ENCODE results near the gene YTHDC2.
A peak's percentile ranks its signal among the peaks of the same experiment; 100 is the strongest.

DNA sequence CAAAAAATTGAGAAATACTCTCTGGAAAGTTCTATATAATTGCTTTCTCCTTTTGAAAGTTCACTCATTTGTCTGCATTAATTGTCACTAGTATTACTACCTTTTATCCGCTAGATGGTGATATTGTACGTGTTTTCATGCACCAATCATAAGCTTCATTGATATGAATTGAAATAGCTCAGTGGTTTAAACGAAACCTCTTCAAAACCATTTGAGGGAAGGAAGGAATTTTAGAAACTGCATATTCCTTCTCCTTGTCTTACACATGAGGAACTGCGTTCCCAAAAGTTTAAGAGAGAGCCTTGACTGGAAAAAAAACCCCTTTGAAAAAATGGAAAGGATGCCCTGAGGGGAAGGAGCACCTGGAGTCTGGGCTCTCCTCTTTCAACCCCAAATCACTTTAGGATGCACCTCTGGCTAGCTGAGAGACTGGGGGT is 98.6 kb downstream of the YTHDC2 start:
- TF ChIP-seq, protein P1, sequence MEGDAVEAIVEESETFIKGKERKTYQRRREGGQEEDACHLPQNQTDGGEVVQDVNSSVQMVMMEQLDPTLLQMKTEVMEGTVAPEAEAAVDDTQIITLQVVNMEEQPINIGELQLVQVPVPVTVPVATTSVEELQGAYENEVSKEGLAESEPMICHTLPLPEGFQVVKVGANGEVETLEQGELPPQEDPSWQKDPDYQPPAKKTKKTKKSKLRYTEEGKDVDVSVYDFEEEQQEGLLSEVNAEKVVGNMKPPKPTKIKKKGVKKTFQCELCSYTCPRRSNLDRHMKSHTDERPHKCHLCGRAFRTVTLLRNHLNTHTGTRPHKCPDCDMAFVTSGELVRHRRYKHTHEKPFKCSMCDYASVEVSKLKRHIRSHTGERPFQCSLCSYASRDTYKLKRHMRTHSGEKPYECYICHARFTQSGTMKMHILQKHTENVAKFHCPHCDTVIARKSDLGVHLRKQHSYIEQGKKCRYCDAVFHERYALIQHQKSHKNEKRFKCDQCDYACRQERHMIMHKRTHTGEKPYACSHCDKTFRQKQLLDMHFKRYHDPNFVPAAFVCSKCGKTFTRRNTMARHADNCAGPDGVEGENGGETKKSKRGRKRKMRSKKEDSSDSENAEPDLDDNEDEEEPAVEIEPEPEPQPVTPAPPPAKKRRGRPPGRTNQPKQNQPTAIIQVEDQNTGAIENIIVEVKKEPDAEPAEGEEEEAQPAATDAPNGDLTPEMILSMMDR (conservative IDR thresholded peaks at IDR 0.05; ENCODE audit: low read length), result peak; percentile 89
- TF ChIP-seq EZH2phosphoT487 (IDR thresholded peaks at IDR 0.05; ENCODE audit: borderline replicate concordance, low read depth, low read length), result no peak
